ENCODE data around the gene CXXC1. TPM values are rescaled to one million over a fixed set of nuclear protein-coding genes. Genes with fewer than 3 reads are reported as not detected.
A peak's percentile ranks its signal among the peaks of the same experiment; 100 is the strongest.

Gene CXXC1
- total RNA-seq, 1 donor from 2014 or later, result 33.7 TPM

DNA sequence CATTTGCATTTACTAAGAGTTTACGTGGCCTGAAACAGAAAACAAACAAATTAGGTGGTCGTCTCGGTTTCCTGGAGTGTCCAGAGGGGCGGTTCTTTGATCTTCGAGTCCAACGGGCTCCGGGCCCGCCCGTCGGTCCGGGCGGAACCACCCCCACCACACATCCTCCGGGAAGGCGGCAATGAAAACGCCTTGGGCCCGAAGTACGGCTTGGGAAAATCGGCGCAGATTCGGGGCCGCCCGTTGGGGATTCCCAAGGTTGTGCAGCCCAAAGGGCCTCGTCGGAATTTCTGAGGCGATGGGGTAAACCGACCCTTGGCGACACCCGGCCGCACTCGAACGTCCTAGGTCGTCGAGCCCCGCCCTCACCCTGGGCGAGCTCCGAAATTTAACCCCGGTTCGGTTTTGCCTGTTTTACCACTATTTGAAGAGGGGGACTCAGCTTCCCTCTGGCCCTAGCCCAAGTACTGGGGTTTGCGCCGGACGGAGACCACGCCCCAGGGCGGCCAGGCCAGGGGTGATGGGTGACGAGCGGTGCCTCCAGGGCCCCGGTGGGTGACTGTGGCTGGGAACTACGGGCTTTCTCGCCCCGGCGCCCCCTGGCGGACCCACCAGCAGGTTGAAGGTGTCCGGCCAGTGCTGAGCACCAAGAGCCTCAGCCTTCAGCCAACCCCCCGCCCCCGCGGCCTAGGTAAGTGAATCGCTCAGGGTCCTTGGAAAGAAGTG, 19.3 kb downstream of the CXXC1 start:
- peak; percentile 89 for DNase-seq
- intact Hi-C loops (cut with micrococcal nuclease), result no loop called here
- Histone ChIP-seq H3K36me3 (peaks cover 41% of the 10 kb centered on the region), H3K27ac (replicated peaks) (peak overlapping the region; percentile 89), H3K27me3 (ENCODE audit: low read depth) (no peaks in the 10 kb centered on the region), H3K4me1 (peaks cover 45% of the 10 kb centered on the region), H3K9me3 (replicated peaks) (no peaks in the 10 kb centered on the region), H3K4me3 (peak overlapping the region; percentile 69)
- TF ChIP-seq, protein P1, sequence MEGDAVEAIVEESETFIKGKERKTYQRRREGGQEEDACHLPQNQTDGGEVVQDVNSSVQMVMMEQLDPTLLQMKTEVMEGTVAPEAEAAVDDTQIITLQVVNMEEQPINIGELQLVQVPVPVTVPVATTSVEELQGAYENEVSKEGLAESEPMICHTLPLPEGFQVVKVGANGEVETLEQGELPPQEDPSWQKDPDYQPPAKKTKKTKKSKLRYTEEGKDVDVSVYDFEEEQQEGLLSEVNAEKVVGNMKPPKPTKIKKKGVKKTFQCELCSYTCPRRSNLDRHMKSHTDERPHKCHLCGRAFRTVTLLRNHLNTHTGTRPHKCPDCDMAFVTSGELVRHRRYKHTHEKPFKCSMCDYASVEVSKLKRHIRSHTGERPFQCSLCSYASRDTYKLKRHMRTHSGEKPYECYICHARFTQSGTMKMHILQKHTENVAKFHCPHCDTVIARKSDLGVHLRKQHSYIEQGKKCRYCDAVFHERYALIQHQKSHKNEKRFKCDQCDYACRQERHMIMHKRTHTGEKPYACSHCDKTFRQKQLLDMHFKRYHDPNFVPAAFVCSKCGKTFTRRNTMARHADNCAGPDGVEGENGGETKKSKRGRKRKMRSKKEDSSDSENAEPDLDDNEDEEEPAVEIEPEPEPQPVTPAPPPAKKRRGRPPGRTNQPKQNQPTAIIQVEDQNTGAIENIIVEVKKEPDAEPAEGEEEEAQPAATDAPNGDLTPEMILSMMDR (IDR thresholded peaks at IDR 0.05; ENCODE audit: borderline replicate concordance), result peak; percentile 81

DNA sequence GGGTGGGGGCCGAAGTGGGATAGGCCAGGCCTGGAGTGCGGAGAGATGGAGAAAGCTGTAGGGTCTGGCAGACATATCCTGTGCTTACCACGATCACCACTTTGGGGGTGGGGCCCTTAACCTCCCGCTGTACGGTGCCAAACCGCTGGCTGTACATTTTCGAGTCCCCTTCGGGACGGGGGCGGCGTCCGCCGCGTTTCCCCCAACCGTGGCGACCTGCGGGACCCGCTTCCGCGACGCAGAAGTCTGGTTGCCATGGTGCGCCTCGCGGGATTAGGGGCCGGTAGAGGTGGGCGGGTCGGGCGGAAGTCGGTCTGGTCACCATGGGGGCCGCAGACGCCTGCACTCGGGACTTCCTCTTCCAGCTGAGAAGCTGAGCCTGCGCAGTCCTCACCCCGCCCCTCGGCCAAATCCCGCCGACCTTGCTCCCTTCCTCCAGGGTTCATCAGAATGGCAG, 21.2 kb downstream of the CXXC1 start, which contains the start of gene CFAP53:
TSS of gene CFAP53 (minus strand) at position 248 of the 457 bp plus-strand sequence. CDS start at position 157, 91 bp downstream.
- H3K4me1 ChIP-seq, result peaks cover 45% of the 10 kb centered on the region

DNA sequence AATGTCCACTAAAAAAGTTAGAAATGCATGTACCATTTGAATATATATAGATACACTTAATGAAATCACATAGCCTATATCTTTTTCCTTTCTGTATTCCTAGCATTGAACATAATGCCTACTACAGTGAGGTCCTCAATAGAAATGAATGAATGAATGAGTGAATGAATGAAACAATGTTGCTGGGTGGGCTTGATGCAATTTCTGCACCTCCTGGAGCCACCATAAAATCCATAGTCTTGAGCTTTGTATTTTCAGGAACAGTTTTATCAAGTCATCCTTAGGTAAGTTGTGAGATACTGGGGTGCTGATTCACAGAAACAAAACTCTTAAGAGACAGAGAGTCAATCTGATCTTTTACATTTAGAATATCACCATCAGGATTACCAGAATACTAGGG, 24.5 kb downstream of the CXXC1 start:
- intact Hi-C loops (cut with micrococcal nuclease), result no loop called here
- Histone ChIP-seq H3K36me3 (no peaks in the 10 kb centered on the region), H3K27ac (replicated peaks) (no peak overlapping the region), H3K4me1 (peaks cover 23% of the 10 kb centered on the region), H3K27me3 (ENCODE audit: low read depth) (no peaks in the 10 kb centered on the region), H3K4me3 (no peak overlapping the region), H3K9me3 (replicated peaks) (peaks cover 5% of the 10 kb centered on the region)
- DNase-seq, result no peak
- TF ChIP-seq, protein P1 (IDR thresholded peaks at IDR 0.05; ENCODE audit: borderline replicate concordance), result no peak

More for the DNA sequence above, 21.2 kb downstream of the CXXC1 start, which contains the start of gene CFAP53:
- H3K36me3 ChIP-seq, result peaks cover 22% of the 10 kb centered on the region
- no peaks in the 10 kb centered on the region for H3K9me3 ChIP-seq (replicated peaks)
- H3K27me3 ChIP-seq (ENCODE audit: low read depth), result no peaks in the 10 kb centered on the region
- H3K4me3 ChIP-seq, result peak within 1 kb of the TSS; percentile 83
- peak; percentile 94 for DNase-seq
- H3K27ac ChIP-seq (replicated peaks), result peak within 1 kb of the TSS; percentile 57
- intact Hi-C loops (cut with micrococcal nuclease), result no loop called here
- TF ChIP-seq, protein P1 (IDR thresholded peaks at IDR 0.05; ENCODE audit: borderline replicate concordance), result no peak

DNA sequence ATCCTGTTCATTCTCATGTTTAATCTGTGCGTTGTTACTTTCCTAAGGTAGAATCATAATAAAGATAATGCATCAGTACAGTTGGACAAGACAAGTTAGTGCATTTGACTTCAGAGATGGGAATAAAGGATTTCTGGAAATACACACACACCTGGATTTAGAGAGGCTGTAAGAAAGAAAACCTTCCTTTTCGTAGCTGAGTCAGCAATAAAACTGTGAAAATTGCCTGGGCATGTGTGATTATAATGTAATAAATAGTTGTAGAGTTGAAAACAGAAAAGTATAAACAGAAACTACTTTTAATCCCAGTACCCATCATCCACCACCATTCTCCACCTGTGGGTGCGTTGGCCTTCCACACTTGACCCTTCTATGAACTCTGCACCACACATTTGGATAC, 36.6 kb downstream of the CXXC1 start:
- intact Hi-C loops (cut with micrococcal nuclease), result no loop called here
- H3K9me3 ChIP-seq (replicated peaks), result no peaks in the 10 kb centered on the region
- H3K36me3 ChIP-seq, result no peaks in the 10 kb centered on the region
- H3K4me1 ChIP-seq, result no peaks in the 10 kb centered on the region
- H3K4me3 ChIP-seq, result no peak overlapping the region
- TF ChIP-seq, protein P1 (IDR thresholded peaks at IDR 0.05; ENCODE audit: borderline replicate concordance), result no peak
- DNase-seq, result no peak
- H3K27ac ChIP-seq (replicated peaks), result no peak overlapping the region
- no peaks in the 10 kb centered on the region for H3K27me3 ChIP-seq (ENCODE audit: low read depth)

DNA sequence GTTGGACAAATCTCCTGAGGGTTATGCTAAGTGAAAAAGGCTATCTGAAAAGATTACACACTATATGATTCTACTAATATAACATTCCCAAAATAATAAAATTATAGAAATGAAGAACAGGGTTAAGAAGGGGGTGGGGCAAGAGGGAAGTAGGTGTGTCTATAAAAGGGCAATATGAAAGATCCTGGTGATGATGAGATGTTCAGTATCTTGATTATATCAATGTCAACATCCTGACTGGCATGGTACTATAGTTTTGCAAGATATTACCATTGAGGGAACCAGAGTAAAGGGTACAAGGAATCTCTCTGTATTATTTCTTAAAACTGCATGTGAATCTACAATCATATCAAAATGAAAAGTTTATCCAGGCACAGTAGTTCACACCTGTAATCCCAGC, 37.9 kb downstream of the CXXC1 start:
- Histone ChIP-seq H3K4me3 (no peak overlapping the region), H3K27ac (replicated peaks) (no peak overlapping the region), H3K27me3 (ENCODE audit: low read depth) (no peaks in the 10 kb centered on the region), H3K9me3 (replicated peaks) (no peaks in the 10 kb centered on the region), H3K4me1 (no peaks in the 10 kb centered on the region), H3K36me3 (no peaks in the 10 kb centered on the region)
- TF ChIP-seq, protein P1 (IDR thresholded peaks at IDR 0.05; ENCODE audit: borderline replicate concordance), result no peak
- intact Hi-C loops (cut with micrococcal nuclease), result no loop called here
- no peak for DNase-seq
